ENCODE measurements around the gene MOB1A.
A peak's percentile ranks its signal among the peaks of the same experiment; 100 is the strongest.

Gene MOB1A

GRCh38 chr2:74186038-74186437 is 7.4 kb upstream of the MOB1A start:
- peak; percentile 61 for DNase-seq (ENCODE audit: low spot score)
- no peak for TF ChIP-seq CTCF (IDR thresholded peaks at IDR 0.05; ENCODE audit: extremely low read depth, missing control alignments)

GRCh38 chr2:74183878-74184277 is 5.2 kb upstream of the MOB1A start:
- DNase-seq (ENCODE audit: low spot score), result no peak
- TF ChIP-seq CTCF (IDR thresholded peaks at IDR 0.05; ENCODE audit: extremely low read depth, missing control alignments), result no peak

- no peak for TF ChIP-seq CTCF (IDR thresholded peaks at IDR 0.05; ENCODE audit: extremely low read depth, missing control alignments)
- DNase-seq (ENCODE audit: low spot score), result peak; percentile 63
Observed at GRCh38 chr2:74181739-74182138, 3.1 kb upstream of the MOB1A start.

- DNase-seq (ENCODE audit: low spot score), result no peak
- TF ChIP-seq CTCF (IDR thresholded peaks at IDR 0.05; ENCODE audit: extremely low read depth, missing control alignments), result no peak
Observed at GRCh38 chr2:74179063-74179865, 585 bp upstream of the MOB1A start.

GRCh38 chr2:74177696-74178095 is 983 bp downstream of the MOB1A start:
- TF ChIP-seq CTCF (IDR thresholded peaks at IDR 0.05; ENCODE audit: extremely low read depth, missing control alignments), result no peak
- no peak for DNase-seq (ENCODE audit: low spot score)

- no peak for DNase-seq (ENCODE audit: low spot score)
- no peak for TF ChIP-seq CTCF (IDR thresholded peaks at IDR 0.05; ENCODE audit: extremely low read depth, missing control alignments)
Observed at GRCh38 chr2:74174909-74175308, 3.8 kb downstream of the MOB1A start.

- DNase-seq (ENCODE audit: low spot score), result peak; percentile 42
- no peak for TF ChIP-seq CTCF (IDR thresholded peaks at IDR 0.05; ENCODE audit: extremely low read depth, missing control alignments)
Observed at GRCh38 chr2:74168739-74169138, 9.9 kb downstream of the MOB1A start.

All from GM20000 (cell line).